Activated T-helper 2 cell treated with anti-CD3 and anti-CD28 coated beads, Interferon-gamma antibody, Interleukin-2, Interleukin-4, amounts not matched to agents 10 μg/mL and 5 μg/mL and 100 μg/mL, durations not matched to agents 14 hours and 24 hours and 36 hours (primary cell): Measurements from ENCODE around the gene UCN2. TPM values are rescaled to one million over a fixed set of nuclear protein-coding genes. Genes with fewer than 3 reads are reported as not detected.

ENCODE experiments used
- DNase-seq: peaks from one replicate; pipeline ENCODE4 v3.0.0; 2021; ENCODE audit warnings: low spot score
- H3K27ac Mint-ChIP-seq: one replicate; pipeline ENCODE4 v1.8.0; 2021; ENCODE audit warnings: mixed read lengths
- H3K27me3 Mint-ChIP-seq: one replicate; pipeline ENCODE4 v1.8.0; 2021; ENCODE audit warnings: low read depth, mixed read lengths
- H3K36me3 Mint-ChIP-seq: one replicate; pipeline ENCODE4 v1.8.0; 2021; ENCODE audit warnings: low read depth, mixed read lengths
- H3K4me1 Mint-ChIP-seq: one replicate; pipeline ENCODE4 v1.8.0; 2021; ENCODE audit warnings: low read depth, mixed read lengths
- H3K4me3 Mint-ChIP-seq: one replicate; pipeline ENCODE4 v1.8.0; 2021; ENCODE audit warnings: low read depth, mild to moderate bottlenecking, moderate library complexity, mixed read lengths
- H3K9me3 Mint-ChIP-seq: one replicate; pipeline ENCODE4 v1.8.0; 2021; ENCODE audit warnings: mixed read lengths
- intact Hi-C: fragments of 100-400 bp; cut with micrococcal nuclease; formaldehyde crosslinking; loops from one replicate; pipeline ENCODE4 v1.15.1; 2023
- total RNA-seq: library from RNA; stranded (reverse); gene quantifications from 2 replicates; pipeline ENCODE4 v1.2.3, GENCODE V29; 2022

Gene UCN2
- total RNA-seq, 1 donor from 2014 or later, result not detected

DNA sequence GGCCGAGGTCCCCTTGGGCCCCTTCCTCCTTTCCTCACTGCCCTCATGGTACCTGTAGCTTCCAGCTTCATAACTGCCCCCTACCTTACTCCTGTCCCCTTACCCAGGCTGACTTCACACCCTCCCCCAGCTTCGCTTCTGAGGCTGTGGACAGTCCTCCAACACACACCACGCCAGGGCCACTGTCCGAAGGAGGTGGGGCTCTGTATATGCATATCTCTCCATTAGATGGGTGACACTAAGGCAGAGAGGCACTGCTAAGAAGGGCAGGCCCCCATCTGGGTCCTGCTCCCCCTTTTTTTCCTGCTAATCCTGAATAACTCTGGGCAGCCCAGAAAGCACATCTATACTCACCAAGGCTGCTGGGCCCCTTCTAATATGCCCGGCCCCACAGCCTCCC is 32.6 kb upstream of the UCN2 start:
- no peaks in the 10 kb centered on the region for H3K9me3 Mint-ChIP-seq
- H3K36me3 Mint-ChIP-seq, result peaks cover 22% of the 10 kb centered on the region
- H3K4me3 Mint-ChIP-seq, result no peak overlapping the region
- no peak for DNase-seq
- no peaks in the 10 kb centered on the region for H3K4me1 Mint-ChIP-seq
- intact Hi-C loops, result no loop called here
- peaks cover 10% of the 10 kb centered on the region for H3K27me3 Mint-ChIP-seq
- H3K27ac Mint-ChIP-seq, result no peak overlapping the region

DNA sequence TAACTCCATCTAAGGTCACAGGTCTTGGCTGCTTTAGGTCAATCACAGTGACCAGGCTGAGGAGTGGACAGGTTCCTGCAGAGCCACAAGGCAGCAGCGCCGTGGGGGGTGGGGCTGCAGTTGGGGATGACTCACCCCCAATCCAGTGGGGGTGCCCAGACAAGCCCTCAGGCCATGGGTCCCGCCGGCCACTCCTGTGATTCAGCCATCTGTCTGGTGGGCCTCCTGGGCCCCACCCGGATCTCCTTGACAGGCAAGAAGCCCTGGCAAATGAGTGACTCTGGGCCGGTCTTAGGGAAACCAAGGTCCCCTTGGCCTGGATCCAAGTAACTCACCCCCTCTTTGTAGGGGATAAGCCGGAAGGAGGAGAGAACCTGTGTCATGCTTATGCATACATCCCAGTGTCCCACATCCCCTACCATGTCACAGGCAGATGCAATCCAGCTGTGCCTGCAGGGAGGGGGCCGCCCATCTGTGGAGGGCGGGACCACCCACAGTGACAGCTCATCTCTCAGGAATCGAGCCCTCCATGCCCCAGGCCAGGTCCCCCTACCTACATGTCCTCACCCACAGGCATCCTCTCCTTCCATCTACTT is 32.0 kb upstream of the UCN2 start:
- H3K4me3 Mint-ChIP-seq, result no peak overlapping the region
- peaks cover 18% of the 10 kb centered on the region for H3K36me3 Mint-ChIP-seq
- H3K27ac Mint-ChIP-seq, result no peak overlapping the region
- no peak for DNase-seq
- intact Hi-C loops, result no loop called here
- peaks cover 12% of the 10 kb centered on the region for H3K27me3 Mint-ChIP-seq
- no peaks in the 10 kb centered on the region for H3K4me1 Mint-ChIP-seq
- H3K9me3 Mint-ChIP-seq, result no peaks in the 10 kb centered on the region

DNA sequence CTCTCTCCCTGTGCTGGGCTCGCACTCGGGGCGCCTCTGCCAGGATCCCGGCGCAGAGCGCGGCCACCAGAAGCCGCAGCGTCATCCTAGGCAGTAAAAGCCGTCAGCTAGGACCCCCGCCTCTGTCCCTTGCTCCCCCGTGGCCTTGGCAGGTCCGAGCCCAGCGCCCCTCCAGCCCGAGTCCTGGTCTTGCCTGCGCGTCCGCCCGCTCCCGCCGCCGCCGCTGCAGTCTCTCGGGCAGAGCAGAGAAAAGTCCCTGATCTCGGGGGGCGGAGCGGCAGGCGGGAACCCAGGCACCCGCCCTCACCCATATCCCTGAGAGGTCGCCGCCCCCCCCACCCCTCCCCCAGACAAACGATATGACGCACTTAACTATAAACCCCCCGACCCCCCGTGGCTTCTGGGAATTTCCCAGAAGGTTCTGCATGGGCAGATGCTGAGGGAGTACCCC is 31.5 kb upstream of the UCN2 start, which contains the start of gene COL7A1:
Gene COL7A1, minus strand, starts transcription at position 255 of the 451 bp plus-strand sequence. Its CDS starts 170 bp downstream, at position 85.
- peaks cover 12% of the 10 kb centered on the region for H3K27me3 Mint-ChIP-seq
- peaks cover 12% of the 10 kb centered on the region for H3K36me3 Mint-ChIP-seq
- intact Hi-C loops, result no loop called here
- no peak within 1 kb of the TSS for H3K27ac Mint-ChIP-seq
- H3K9me3 Mint-ChIP-seq, result no peaks in the 10 kb centered on the region
- no peak for DNase-seq
- H3K4me3 Mint-ChIP-seq, result no peak within 1 kb of the TSS
- H3K4me1 Mint-ChIP-seq, result no peaks in the 10 kb centered on the region

DNA sequence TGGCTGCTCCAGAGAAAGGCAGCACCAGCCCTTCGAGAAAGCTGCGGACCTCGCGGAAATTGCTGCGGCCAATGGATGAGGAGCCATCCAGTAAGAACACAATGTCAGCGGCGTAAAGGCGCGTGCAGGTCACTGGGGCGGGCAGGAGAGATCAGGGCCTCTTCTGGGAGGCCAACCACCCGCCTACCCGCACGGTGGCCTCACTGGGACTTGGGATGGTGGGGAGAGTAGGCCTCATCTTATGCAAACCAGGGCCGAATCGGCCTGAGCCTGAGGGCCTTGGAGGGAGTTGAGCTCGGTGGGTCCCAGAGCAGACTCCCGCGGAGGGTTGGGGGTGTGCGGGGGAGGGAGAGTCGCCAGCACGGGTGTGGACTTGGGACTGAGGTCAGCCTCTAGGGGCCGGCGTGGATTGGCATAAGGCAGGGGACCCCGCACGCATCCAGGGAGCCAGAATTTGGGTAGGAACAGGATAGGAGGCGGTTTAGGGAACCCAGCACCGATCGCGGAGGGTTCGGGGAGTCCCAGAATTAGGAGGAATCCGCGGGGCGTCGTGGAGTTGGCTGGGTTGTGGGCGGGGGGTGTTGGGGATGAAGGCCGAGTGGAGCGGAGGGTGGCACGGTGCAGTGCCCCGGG is 31.0 kb upstream of the UCN2 start:
- DNase-seq, result no peak
- Mint-ChIP-seq H3K9me3 (no peaks in the 10 kb centered on the region), H3K4me3 (no peak overlapping the region), H3K27ac (no peak overlapping the region), H3K27me3 (peaks cover 17% of the 10 kb centered on the region), H3K4me1 (no peaks in the 10 kb centered on the region), H3K36me3 (peaks cover 10% of the 10 kb centered on the region)
- intact Hi-C loops, result no loop called here

DNA sequence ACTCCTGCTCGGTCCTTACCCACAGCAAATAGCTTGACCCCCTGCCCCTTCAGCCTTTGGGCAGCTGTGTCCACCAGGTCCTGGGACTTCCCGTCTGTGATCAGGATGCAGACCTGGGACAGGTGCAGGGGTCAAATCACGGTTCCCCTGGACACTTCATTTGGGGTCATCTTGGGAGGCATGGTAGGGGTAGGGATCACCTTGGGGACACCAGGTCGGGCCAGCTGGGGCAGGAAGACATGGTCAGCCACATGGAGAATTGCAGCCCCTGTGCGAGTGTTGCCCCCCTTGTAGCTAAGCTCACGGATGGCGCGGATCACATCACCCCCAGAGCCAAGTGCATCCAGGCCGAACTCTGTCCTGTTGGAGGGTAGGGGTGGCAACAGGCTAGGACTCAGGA is 29.8 kb upstream of the UCN2 start:
- H3K27me3 Mint-ChIP-seq, result peaks cover 24% of the 10 kb centered on the region
- intact Hi-C loops, result no loop called here
- H3K27ac Mint-ChIP-seq, result no peak overlapping the region
- DNase-seq, result no peak
- H3K36me3 Mint-ChIP-seq, result peaks cover 4% of the 10 kb centered on the region
- no peak overlapping the region for H3K4me3 Mint-ChIP-seq
- no peaks in the 10 kb centered on the region for H3K9me3 Mint-ChIP-seq
- H3K4me1 Mint-ChIP-seq, result no peaks in the 10 kb centered on the region

DNA sequence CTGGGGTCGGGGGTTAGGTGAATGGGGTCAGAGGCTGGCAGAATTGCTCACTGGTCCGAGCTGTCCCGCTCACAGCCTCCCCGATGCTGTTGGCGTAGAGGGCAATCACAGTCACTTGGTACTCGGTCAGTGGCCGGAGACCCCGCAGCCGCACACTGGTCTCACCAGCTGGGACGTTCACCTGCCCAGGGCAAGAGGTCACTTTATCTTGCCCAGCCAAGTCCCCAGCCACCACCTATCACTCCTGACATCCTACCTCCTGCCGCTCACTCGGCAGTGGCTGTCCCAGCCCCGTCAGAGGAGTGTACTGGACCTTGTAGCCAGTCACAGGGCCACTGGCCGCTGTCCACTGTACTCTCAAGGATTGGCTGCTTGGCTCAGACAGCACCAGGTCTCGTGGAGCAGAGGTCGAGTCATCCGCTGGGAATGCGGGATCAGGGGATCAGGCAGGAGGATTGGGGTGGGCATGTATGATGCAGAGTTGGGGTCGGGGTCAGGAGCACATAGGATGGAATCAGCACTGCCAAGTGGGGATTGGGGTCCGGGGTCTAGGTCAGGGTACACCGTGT is 29.0 kb upstream of the UCN2 start:
- H3K36me3 Mint-ChIP-seq, result peaks cover 4% of the 10 kb centered on the region

DNA sequence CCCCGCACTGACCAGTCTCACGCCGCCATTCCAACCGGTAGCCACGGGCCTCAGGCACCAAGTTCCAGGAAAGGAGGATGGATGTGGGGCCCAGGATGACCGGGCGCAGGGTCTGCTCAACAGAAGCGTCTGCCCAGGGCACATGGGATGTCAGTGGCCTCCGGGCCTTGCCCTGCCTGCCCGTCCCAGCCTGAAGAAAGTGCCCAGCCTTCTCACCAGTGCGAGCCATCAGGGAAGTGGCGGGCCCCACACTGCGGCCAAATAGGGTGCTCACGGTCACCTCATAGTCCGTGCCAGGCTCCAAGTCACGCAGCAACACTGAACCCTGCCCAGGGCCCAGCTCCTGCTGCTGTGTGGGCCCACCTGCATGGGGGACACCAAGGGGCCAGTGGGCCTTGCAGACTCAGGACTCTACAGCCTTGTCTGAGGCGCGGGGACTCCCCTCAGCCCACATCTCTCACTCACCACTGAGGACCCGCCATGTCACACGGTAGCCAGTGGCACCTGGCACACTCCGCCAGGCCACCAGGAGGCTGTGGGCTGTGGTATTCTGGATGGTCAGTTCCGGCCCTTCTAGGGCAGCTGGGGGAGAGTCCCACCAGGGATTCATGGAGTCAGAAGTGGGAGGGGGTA is 28.4 kb upstream of the UCN2 start:
- intact Hi-C loops, result no loop called here
- H3K36me3 Mint-ChIP-seq, result no peaks in the 10 kb centered on the region
- DNase-seq, result no peak
- no peaks in the 10 kb centered on the region for H3K9me3 Mint-ChIP-seq
- H3K27me3 Mint-ChIP-seq, result peaks cover 24% of the 10 kb centered on the region
- H3K27ac Mint-ChIP-seq, result no peak overlapping the region
- no peak overlapping the region for H3K4me3 Mint-ChIP-seq
- H3K4me1 Mint-ChIP-seq, result no peaks in the 10 kb centered on the region

More for the DNA sequence above, 29.0 kb upstream of the UCN2 start:
- Mint-ChIP-seq H3K9me3 (no peaks in the 10 kb centered on the region), H3K27me3 (peaks cover 24% of the 10 kb centered on the region), H3K4me3 (no peak overlapping the region), H3K27ac (no peak overlapping the region), H3K4me1 (no peaks in the 10 kb centered on the region)
- intact Hi-C loops, result no loop called here
- no peak for DNase-seq

DNA sequence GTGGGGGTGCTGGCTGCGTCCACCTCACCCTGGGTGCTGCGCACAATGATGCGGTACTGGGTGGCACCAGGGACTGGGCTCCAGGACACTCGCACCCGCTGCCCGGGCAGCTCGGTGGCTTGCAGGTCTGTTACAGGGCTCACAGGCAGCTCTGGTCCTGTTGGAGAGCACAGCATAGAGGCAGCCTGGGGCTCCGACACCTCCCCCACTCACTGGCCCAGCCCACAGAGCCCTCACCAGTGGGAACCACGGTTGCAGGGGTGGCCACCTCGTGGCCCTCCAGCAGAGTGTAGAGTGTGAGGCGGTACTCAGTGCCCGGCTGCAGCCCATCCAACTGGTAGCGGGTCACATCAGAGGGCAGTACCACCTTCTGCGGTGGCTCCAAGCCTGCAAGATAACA is 27.9 kb upstream of the UCN2 start:
- no peaks in the 10 kb centered on the region for H3K9me3 Mint-ChIP-seq
- H3K4me1 Mint-ChIP-seq, result no peaks in the 10 kb centered on the region
- peaks cover 26% of the 10 kb centered on the region for H3K27me3 Mint-ChIP-seq
- H3K36me3 Mint-ChIP-seq, result no peaks in the 10 kb centered on the region
- DNase-seq, result no peak
- no peak overlapping the region for H3K4me3 Mint-ChIP-seq
- intact Hi-C loops, result no loop called here
- no peak overlapping the region for H3K27ac Mint-ChIP-seq

DNA sequence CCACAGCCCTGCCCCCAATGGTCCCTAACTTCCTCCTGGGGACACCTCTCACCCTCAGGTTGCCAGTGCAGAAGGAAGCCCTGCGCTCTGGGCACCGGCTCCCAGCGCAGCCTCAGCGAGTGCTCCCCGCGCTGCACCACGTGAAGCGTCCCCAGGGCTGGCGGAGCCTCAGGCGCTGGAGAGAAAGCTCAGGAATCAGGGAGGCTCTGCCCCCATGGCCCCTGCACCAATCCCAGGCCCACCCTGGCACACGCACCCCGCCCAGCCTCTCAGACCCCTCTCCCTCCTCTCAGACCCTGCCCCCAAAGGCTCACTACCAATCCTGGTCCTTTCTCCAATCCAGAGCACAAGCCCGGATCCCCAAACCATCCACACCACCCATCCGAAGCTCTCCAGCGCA is 24.6 kb upstream of the UCN2 start:
- Mint-ChIP-seq H3K4me3 (no peak overlapping the region), H3K36me3 (no peaks in the 10 kb centered on the region), H3K27ac (no peak overlapping the region), H3K27me3 (peaks cover 16% of the 10 kb centered on the region), H3K9me3 (no peaks in the 10 kb centered on the region), H3K4me1 (no peaks in the 10 kb centered on the region)
- DNase-seq, result no peak
- intact Hi-C loops, result no loop called here

DNA sequence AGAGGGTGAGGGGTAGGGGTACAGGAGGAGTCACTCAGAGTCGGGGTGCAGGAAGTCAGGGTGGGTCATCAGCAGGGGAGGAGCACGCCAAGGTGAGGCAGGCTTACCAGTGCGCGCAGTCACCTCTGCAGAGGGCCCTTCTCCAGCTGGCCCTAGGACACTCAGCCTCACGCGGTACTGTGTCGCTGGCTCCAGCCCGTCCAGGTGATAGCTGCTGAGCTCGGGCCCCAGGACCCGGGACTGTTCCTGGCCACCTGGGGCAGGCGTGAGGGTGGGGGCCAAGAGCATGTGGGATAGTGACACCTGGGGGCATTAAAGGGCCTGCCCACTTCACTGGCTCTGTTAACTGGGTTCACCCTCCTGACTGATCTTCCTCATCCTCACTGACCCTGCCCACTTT is 24.1 kb upstream of the UCN2 start:
- H3K27me3 Mint-ChIP-seq, result peaks cover 16% of the 10 kb centered on the region
- no peak overlapping the region for H3K4me3 Mint-ChIP-seq
- intact Hi-C loops, result no loop called here
- H3K4me1 Mint-ChIP-seq, result no peaks in the 10 kb centered on the region
- no peak for DNase-seq
- no peaks in the 10 kb centered on the region for H3K9me3 Mint-ChIP-seq
- H3K36me3 Mint-ChIP-seq, result no peaks in the 10 kb centered on the region
- H3K27ac Mint-ChIP-seq, result no peak overlapping the region

DNA sequence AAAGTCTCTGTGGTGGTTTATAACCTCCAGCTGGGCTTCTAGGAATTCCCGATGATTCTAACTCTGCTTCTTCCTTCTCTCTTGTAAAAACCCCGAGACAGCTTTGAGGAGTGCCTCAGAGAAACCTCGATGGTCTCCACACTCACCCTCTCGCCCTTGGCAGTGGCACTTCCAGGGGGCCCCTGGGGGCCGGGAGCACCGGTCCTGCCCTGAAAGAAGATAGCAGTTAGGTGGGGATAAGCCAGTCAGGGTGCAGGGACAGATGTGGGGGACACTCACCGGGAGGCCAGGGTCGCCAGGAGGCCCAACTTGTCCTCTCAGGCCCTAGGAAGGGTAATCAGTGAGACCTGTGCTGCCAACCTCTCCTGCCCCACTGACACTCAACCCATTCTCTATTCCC is 21.8 kb upstream of the UCN2 start:
- no peak overlapping the region for H3K27ac Mint-ChIP-seq

DNA sequence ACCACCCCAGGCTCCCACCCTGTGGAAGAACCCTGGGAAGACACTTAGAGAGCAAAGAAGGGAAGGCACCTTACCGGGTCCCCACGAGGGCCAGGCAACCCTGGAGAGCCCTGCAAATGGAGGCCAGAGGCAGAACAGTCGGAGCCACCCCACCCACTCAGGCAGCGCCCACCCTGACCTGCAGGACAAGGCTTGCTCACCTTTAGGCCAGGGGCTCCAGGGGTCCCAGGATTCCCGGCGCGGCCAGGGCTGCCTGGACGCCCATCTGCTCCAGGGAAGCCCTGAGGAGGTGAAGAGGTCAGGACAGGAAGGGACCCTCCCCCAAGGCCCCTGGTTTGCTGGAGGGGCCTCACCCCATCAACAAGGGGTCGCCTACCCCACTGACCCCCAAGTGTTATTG is 21.3 kb upstream of the UCN2 start:
- Mint-ChIP-seq H3K4me1 (no peaks in the 10 kb centered on the region), H3K9me3 (no peaks in the 10 kb centered on the region), H3K36me3 (no peaks in the 10 kb centered on the region), H3K27ac (no peak overlapping the region), H3K27me3 (peaks cover 12% of the 10 kb centered on the region), H3K4me3 (no peak overlapping the region)
- no peak for DNase-seq
- intact Hi-C loops, result no loop called here

More for the DNA sequence above, 21.8 kb upstream of the UCN2 start:
- intact Hi-C loops, result no loop called here
- no peaks in the 10 kb centered on the region for H3K4me1 Mint-ChIP-seq
- H3K9me3 Mint-ChIP-seq, result no peaks in the 10 kb centered on the region
- H3K27me3 Mint-ChIP-seq, result peaks cover 14% of the 10 kb centered on the region
- H3K36me3 Mint-ChIP-seq, result no peaks in the 10 kb centered on the region
- H3K4me3 Mint-ChIP-seq, result no peak overlapping the region
- DNase-seq, result no peak
